ENCODE results near the gene NKX6-2.

- TF ChIP-seq CTCF (IDR thresholded peaks at IDR 0.05; ENCODE audit: poor library complexity), result no peak
- no peak for TF ChIP-seq EZH2 (IDR thresholded peaks at IDR 0.05; ENCODE audit: borderline replicate concordance)
Observed at GRCh38 chr10:132754071-132754470, 31.9 kb downstream of the NKX6-2 start.
